Measurements from ENCODE around the gene NCAPD3.

NCAPD3 gene

DNA sequence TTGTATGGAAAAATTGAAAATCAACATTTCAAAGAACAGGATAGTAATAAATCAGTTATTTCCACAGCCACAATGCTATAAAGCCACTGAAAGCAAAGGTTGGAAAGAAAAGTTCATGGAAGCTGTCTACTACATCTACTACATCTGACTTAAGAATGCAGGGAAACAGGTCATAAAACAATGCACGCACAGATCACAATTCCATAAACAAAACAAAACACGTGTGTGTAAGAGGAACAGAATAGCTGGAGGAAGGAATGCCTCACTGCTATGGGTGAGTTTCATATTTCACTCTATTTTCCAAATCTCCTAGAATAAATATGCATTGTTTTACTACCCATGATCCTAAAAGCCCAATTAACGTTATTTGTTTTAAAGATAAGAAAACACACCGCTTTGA is 66.3 kb downstream of the NCAPD3 start:
- H3K27me3 ChIP-seq (ENCODE audit: insufficient read depth, low read length) = no peaks in the 10 kb centered on the region
- no peak overlapping the region for H2AFZ ChIP-seq (ENCODE audit: low read depth, low read length)
- no peaks in the 10 kb centered on the region for H3K4me1 ChIP-seq (ENCODE audit: insufficient read depth, low read length)
- H3K36me3 ChIP-seq (ENCODE audit: insufficient read depth, low read length) = peaks cover 87% of the 10 kb centered on the region
- no peak overlapping the region for H3K4me3 ChIP-seq (ENCODE audit: low read length)
- no peaks in the 10 kb centered on the region for H3K9me3 ChIP-seq (ENCODE audit: low read length)

DNA sequence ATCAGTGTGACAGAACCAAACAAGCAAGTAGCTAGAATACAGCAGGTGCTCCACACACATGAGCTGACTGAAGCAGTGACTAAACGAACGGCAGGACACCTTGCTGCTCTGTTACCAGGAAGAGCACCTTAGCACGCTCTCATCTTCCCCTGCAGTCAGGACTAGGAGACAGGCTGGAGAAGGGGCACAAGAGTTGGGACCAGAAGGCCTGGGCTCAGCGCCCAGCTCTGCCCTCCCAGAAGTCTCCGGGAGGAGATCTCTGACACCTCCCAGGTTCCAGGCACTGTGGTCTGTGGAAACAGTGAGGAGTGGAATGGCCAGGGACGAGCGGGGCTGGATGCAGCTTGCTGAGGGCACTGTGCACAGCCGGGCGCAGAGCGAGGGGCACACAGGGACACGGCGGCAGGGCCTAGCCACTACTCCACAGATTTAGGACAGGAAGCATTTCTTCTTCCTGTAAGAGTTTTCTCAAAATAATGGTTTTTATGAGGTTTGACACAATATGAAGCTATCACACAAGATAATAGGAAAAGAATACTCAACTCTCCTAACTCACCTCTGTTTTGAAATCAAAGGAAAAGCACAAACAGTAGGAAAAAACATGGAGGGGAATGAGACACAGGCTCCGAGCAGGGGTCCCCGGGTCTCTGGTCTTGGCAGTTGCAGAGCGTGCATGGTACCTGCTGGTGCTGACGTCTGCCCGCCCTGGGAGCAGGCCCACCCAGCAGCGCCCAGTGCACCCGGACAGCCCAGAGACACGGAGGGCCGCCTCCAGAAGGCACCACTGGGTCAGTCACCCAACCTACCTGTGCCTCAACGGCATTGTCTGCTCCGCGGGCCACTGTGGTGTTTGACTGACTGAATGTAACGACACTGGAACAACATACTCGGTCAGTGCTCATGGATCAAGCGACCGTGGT is 67.6 kb downstream of the NCAPD3 start:
- Histone ChIP-seq H3K9me3 (ENCODE audit: low read length) (no peaks in the 10 kb centered on the region), H2AFZ (ENCODE audit: low read depth, low read length) (no peak overlapping the region), H3K27me3 (ENCODE audit: insufficient read depth, low read length) (no peaks in the 10 kb centered on the region), H3K36me3 (ENCODE audit: insufficient read depth, low read length) (peaks cover 86% of the 10 kb centered on the region), H3K4me3 (ENCODE audit: low read length) (no peak overlapping the region), H3K4me1 (ENCODE audit: insufficient read depth, low read length) (no peaks in the 10 kb centered on the region)

DNA sequence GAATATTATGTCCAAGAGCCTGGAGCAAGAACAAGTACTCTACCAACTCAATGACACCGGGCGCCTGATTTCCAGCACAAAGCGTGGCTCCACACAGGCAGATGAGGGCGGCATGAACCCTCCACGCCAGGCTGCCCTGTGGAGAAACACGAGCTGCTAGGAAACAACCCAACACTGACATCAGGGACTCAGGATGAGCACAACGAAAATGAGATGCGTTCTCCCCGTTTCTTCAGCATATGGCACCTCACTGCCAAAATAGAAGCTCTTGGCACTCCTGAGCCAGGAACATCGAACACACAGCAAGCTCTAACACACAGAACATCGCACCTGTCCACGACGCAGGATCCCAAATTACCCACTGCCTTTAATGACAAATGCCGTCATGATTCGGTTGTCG is 68.3 kb downstream of the NCAPD3 start:
- no peaks in the 10 kb centered on the region for H3K4me1 ChIP-seq (ENCODE audit: insufficient read depth, low read length)
- no peak overlapping the region for H2AFZ ChIP-seq (ENCODE audit: low read depth, low read length)
- no peak overlapping the region for H3K4me3 ChIP-seq (ENCODE audit: low read length)
- peaks cover 86% of the 10 kb centered on the region for H3K36me3 ChIP-seq (ENCODE audit: insufficient read depth, low read length)
- H3K27me3 ChIP-seq (ENCODE audit: insufficient read depth, low read length) = no peaks in the 10 kb centered on the region
- no peaks in the 10 kb centered on the region for H3K9me3 ChIP-seq (ENCODE audit: low read length)

DNA sequence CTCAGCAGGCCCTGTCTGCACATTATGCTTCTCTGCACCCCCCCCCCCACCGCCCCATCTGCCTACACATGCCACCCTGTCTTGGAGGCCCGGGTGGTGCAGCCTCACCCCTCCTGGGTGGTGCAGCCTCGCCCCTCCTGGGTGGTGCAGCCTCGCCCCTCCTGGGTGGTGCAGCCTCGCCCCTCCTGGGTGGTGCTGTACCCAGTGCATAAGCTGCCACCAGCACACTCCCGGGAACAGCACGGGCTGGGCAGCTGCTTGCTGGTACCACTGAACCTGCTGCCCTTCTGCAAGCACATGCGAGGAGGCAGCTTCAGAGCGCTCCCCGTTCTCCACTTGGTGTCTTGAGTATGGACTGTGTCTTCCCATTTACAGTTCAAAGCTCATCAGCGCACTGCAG is 69.3 kb downstream of the NCAPD3 start:
- Histone ChIP-seq H3K4me1 (ENCODE audit: insufficient read depth, low read length) (no peaks in the 10 kb centered on the region), H3K4me3 (ENCODE audit: low read length) (no peak overlapping the region), H3K36me3 (ENCODE audit: insufficient read depth, low read length) (peaks cover 85% of the 10 kb centered on the region), H2AFZ (ENCODE audit: low read depth, low read length) (no peak overlapping the region), H3K27me3 (ENCODE audit: insufficient read depth, low read length) (no peaks in the 10 kb centered on the region), H3K9me3 (ENCODE audit: low read length) (no peaks in the 10 kb centered on the region)

DNA sequence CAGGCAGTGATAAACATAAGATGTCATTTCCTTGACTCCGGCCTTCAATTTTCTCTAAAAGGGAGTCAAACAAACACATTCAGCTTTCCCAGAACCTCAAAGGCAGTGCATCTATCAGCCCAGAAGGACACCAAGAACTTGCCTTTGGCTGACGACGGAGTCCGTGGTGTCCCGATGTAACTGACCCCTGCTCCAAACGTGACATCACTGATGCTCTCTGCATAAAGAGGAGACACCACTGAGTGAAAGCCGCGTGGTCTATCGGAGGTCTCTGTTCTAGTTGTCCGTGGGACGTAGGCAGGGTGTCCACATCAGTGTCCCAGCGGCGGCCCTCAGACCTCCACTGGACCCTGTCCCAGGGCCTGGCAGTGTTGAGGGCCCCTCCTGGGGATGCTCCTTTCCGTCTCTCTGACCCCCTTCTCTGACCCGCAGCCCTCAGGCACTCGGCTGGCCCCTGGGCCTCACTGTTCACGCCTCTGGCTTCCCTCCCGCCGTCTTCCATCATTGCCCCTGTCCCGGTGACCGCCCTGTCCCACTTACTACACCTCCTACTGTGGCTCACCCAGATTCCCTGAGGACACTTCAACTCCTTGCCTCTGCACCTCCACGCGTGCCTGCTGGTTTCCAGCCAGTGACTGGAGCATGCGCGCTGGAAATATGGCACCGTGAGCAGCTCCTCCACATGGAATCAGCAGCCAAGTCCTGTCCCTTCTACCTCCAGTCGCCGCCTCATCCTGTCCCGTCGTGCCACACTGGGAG is 70.4 kb downstream of the NCAPD3 start:
- no peaks in the 10 kb centered on the region for H3K27me3 ChIP-seq (ENCODE audit: insufficient read depth, low read length)
- H2AFZ ChIP-seq (ENCODE audit: low read depth, low read length) = no peak overlapping the region
- H3K4me3 ChIP-seq (ENCODE audit: low read length) = no peak overlapping the region
- no peaks in the 10 kb centered on the region for H3K4me1 ChIP-seq (ENCODE audit: insufficient read depth, low read length)
- H3K9me3 ChIP-seq (ENCODE audit: low read length) = no peaks in the 10 kb centered on the region
- peaks cover 84% of the 10 kb centered on the region for H3K36me3 ChIP-seq (ENCODE audit: insufficient read depth, low read length)

DNA sequence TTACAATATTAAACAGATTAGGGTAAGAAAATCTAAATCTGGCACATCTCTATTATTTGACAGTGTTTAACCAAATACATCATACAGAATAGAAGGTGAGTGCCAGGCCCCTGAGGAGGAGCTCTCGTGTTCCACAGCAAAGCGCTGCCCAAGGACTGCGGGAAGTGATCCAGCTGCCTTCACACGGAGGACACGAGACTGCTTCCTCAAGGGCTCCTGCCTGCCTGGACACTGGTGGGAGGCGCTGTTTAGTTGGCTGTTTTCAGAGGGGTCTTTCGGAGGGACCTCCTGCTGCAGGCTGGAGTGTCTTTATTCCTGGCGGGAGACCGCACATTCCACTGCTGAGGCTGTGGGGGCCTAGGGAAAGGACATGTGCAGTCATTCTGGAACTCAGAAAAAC is 71.1 kb downstream of the NCAPD3 start:
- Histone ChIP-seq H2AFZ (ENCODE audit: low read depth, low read length) (no peak overlapping the region), H3K27me3 (ENCODE audit: insufficient read depth, low read length) (no peaks in the 10 kb centered on the region), H3K9me3 (ENCODE audit: low read length) (no peaks in the 10 kb centered on the region), H3K4me1 (ENCODE audit: insufficient read depth, low read length) (no peaks in the 10 kb centered on the region), H3K36me3 (ENCODE audit: insufficient read depth, low read length) (peaks cover 84% of the 10 kb centered on the region), H3K4me3 (ENCODE audit: low read length) (no peak overlapping the region)

DNA sequence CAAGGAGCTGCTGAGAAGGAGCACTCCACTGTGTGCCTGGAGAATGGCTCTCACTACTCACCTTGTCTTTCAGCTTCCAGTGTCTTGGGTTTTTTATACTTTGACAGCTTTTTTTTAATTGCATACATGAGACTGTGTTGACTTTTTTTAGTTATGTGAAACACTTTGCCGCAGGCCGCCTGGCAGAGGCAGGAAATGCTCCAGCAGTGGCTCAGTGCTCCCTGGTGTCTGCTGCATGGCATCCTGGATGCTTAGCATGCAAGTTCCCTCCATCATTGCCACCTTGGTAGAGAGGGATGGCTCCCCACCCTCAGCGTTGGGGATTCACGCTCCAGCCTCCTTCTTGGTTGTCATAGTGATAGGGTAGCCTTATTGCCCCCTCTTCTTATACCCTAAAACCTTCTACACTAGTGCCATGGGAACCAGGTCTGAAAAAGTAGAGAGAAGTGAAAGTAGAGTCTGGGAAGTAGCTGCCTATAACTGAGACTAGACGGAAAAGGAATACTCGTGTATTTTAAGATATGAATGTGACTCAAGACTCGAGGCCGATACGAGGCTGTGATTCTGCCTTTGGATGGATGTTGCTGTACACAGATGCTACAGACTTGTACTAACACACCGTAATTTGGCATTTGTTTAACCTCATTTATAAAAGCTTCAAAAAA is 72.6 kb downstream of the NCAPD3 start:
- no peaks in the 10 kb centered on the region for H3K27me3 ChIP-seq (ENCODE audit: insufficient read depth, low read length)
- H3K4me3 ChIP-seq (ENCODE audit: low read length) = no peak overlapping the region
- H3K36me3 ChIP-seq (ENCODE audit: insufficient read depth, low read length) = peaks cover 81% of the 10 kb centered on the region
- H3K9me3 ChIP-seq (ENCODE audit: low read length) = no peaks in the 10 kb centered on the region
- no peaks in the 10 kb centered on the region for H3K4me1 ChIP-seq (ENCODE audit: insufficient read depth, low read length)
- H2AFZ ChIP-seq (ENCODE audit: low read depth, low read length) = no peak overlapping the region

DNA sequence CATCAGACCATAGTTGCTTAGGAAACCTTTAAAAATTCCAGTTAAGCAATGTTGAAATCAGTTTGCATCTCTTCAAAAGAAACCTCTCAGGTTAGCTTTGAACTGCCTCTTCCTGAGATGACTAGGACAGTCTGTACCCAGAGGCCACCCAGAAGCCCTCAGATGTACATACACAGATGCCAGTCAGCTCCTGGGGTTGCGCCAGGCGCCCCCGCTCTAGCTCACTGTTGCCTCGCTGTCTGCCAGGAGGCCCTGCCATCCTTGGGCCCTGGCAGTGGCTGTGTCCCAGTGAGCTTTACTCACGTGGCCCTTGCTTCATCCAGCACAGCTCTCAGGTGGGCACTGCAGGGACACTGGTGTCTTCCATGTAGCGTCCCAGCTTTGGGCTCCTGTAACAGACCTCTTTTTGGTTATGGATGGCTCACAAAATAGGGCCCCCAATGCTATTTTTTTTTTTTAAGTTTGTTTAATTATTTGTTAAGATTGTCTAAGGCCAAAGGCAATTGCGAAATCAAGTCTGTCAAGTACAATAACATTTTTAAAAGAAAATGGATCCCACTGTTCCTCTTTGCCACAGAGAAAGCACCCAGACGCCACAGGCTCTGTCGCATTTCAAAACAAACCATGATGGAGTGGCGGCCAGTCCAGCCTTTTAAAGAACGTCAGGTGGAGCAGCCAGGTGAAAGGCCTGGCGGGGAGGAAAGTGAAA is 73.4 kb downstream of the NCAPD3 start:
- no peak overlapping the region for H3K4me3 ChIP-seq (ENCODE audit: low read length)
- H3K36me3 ChIP-seq (ENCODE audit: insufficient read depth, low read length) = peaks cover 83% of the 10 kb centered on the region
- H3K9me3 ChIP-seq (ENCODE audit: low read length) = no peaks in the 10 kb centered on the region
- H3K27me3 ChIP-seq (ENCODE audit: insufficient read depth, low read length) = no peaks in the 10 kb centered on the region
- no peaks in the 10 kb centered on the region for H3K4me1 ChIP-seq (ENCODE audit: insufficient read depth, low read length)
- no peak overlapping the region for H2AFZ ChIP-seq (ENCODE audit: low read depth, low read length)

DNA sequence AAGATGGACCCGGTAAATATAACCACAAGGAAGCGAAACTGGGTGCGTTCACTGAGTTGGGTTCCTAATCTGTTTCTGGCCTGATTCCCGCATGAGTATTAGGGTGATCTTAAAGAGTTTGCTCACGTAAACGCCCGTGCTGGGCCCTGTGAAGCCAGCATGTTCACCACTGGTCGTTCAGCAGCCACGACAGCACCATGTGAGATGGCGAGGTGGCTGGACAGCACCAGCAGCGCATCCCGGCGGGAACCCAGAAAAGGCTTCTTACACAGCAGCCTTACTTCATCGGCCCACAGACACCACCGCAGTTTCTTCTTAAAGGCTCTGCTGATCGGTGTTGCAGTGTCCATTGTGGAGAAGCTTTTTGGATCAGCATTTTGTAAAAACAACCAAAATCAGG is 74.4 kb downstream of the NCAPD3 start:
- no peaks in the 10 kb centered on the region for H3K4me1 ChIP-seq (ENCODE audit: insufficient read depth, low read length)
- H2AFZ ChIP-seq (ENCODE audit: low read depth, low read length) = no peak overlapping the region
- H3K9me3 ChIP-seq (ENCODE audit: low read length) = no peaks in the 10 kb centered on the region
- no peaks in the 10 kb centered on the region for H3K27me3 ChIP-seq (ENCODE audit: insufficient read depth, low read length)
- peaks cover 87% of the 10 kb centered on the region for H3K36me3 ChIP-seq (ENCODE audit: insufficient read depth, low read length)
- H3K4me3 ChIP-seq (ENCODE audit: low read length) = no peak overlapping the region

DNA sequence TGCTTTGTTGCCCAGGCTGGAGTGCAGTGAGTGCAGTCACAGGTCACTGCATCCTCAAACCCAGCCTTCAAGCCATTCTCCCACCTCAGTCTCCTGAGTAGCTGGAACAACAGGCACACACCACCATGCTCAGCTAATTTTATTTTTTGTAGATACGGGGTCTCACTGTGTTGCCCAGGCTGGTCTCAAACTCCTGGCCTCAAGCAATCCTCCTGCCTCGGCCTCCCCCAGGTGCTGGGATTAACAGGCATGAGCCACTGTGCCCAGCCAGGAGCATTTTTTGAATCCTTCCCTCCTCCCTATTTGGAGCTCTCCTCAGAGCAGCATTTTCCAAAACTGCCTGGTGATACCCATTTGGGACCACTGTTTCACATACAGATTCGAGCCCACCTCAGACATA is 77.2 kb downstream of the NCAPD3 start:
- Histone ChIP-seq H2AFZ (ENCODE audit: low read depth, low read length) (no peak overlapping the region), H3K36me3 (ENCODE audit: insufficient read depth, low read length) (peaks cover 92% of the 10 kb centered on the region), H3K4me3 (ENCODE audit: low read length) (no peak overlapping the region), H3K27me3 (ENCODE audit: insufficient read depth, low read length) (no peaks in the 10 kb centered on the region), H3K4me1 (ENCODE audit: insufficient read depth, low read length) (no peaks in the 10 kb centered on the region), H3K9me3 (ENCODE audit: low read length) (no peaks in the 10 kb centered on the region)

DNA sequence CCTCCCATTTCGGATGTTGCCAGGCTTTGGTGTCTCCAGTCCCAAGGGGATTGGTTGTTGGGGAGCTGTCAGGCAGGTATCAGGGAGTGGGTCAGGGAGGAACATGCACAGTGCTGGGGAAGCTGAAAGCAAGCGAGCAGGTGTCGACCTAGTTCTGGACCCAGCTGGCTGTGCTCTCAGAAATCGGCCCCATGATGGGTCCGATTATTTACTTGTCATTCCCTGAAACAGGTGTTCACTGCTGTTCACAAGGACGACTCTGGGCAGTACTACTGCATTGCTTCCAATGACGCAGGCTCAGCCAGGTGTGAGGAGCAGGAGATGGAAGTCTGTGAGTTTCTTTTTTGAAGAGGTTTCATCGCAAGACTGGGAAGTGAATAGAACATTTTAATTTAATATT is 78.1 kb downstream of the NCAPD3 start:
- Histone ChIP-seq H2AFZ (ENCODE audit: low read depth, low read length) (no peak overlapping the region), H3K9me3 (ENCODE audit: low read length) (no peaks in the 10 kb centered on the region), H3K27me3 (ENCODE audit: insufficient read depth, low read length) (no peaks in the 10 kb centered on the region), H3K4me1 (ENCODE audit: insufficient read depth, low read length) (no peaks in the 10 kb centered on the region), H3K36me3 (ENCODE audit: insufficient read depth, low read length) (peaks cover 92% of the 10 kb centered on the region), H3K4me3 (ENCODE audit: low read length) (no peak overlapping the region)

DNA sequence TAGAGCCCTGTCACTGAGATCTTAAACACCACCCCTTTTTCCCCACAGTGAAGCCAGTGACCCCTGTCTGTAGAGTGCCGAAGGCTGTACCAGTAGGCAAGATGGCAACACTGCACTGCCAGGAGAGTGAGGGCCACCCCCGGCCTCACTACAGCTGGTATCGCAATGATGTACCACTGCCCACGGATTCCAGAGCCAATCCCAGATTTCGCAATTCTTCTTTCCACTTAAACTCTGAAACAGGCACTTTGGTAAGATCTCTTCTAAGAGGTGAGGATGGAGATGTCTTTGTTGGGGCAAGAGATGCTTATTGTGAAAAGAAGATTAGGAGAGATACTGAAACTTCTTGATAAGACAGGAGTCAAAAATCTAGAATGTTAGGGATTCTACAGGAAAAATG is 79.0 kb downstream of the NCAPD3 start:
- no peak overlapping the region for H2AFZ ChIP-seq (ENCODE audit: low read depth, low read length)
- no peaks in the 10 kb centered on the region for H3K9me3 ChIP-seq (ENCODE audit: low read length)
- H3K4me1 ChIP-seq (ENCODE audit: insufficient read depth, low read length) = no peaks in the 10 kb centered on the region
- no peak overlapping the region for H3K4me3 ChIP-seq (ENCODE audit: low read length)
- peaks cover 87% of the 10 kb centered on the region for H3K36me3 ChIP-seq (ENCODE audit: insufficient read depth, low read length)
- no peaks in the 10 kb centered on the region for H3K27me3 ChIP-seq (ENCODE audit: insufficient read depth, low read length)

Measured in neuron (in vitro differentiated cells).